Measurements from ENCODE around the gene ZNF330. TPM values are rescaled to one million over a fixed set of nuclear protein-coding genes. Genes with fewer than 3 reads are reported as not detected.

The ZNF330 gene
- total RNA-seq, 6 experiments from 2014 or later, result 11.8 to 33.5 (median 26.0) TPM

- H3K36me3 ChIP-seq, result no peaks in the 10 kb centered on the region
- H3K4me3 ChIP-seq, result no peak overlapping the region
- 25% methylated on average over 2 of the region's 2 CpGs for WGBS (ENCODE audit: insufficient coverage, low coverage, low lambda C conversion rate, missing lambda C conversion rate)
- no peaks in the 10 kb centered on the region for H3K27me3 ChIP-seq
- DNase-seq (no peak), ATAC-seq (no peak)
- H3K27ac ChIP-seq, result no peak overlapping the region
- TF ChIP-seq CTCF (IDR thresholded peaks at IDR 0.05) (no peak), POLR2A (IDR thresholded peaks at IDR 0.05) (no peak)
- H3K9me3 ChIP-seq, result no peaks in the 10 kb centered on the region
- intact Hi-C loops (cut with DNase I), result no loop called here
- no peaks in the 10 kb centered on the region for H3K4me1 ChIP-seq
These were observed 20.0 kb downstream of the ZNF330 start for GRCh38 chr4:141240671-141241070.

GRCh38 chr4:141241986-141242385, 21.3 kb downstream of the ZNF330 start:
- TF ChIP-seq CTCF (IDR thresholded peaks at IDR 0.05) (no peak), POLR2A (IDR thresholded peaks at IDR 0.05) (no peak)
- H3K27ac ChIP-seq, result no peak overlapping the region
- no peaks in the 10 kb centered on the region for H3K36me3 ChIP-seq
- no peaks in the 10 kb centered on the region for H3K27me3 ChIP-seq
- 22% methylated on average over 1 of the region's 1 CpG for WGBS (ENCODE audit: insufficient coverage, low coverage, low lambda C conversion rate, missing lambda C conversion rate)
- H3K9me3 ChIP-seq, result no peaks in the 10 kb centered on the region
- ATAC-seq (no peak), DNase-seq (no peak)
- no peaks in the 10 kb centered on the region for H3K4me1 ChIP-seq
- intact Hi-C loops (cut with DNase I), result no loop called here
- H3K4me3 ChIP-seq, result no peak overlapping the region

GRCh38 chr4:141244419-141244818, 23.7 kb downstream of the ZNF330 start:
- TF ChIP-seq POLR2A (IDR thresholded peaks at IDR 0.05) (no peak), CTCF (IDR thresholded peaks at IDR 0.05) (no peak)
- no peaks in the 10 kb centered on the region for H3K9me3 ChIP-seq
- ATAC-seq (no peak), DNase-seq (no peak)
- H3K4me3 ChIP-seq, result no peak overlapping the region
- no peak overlapping the region for H3K27ac ChIP-seq
- no peaks in the 10 kb centered on the region for H3K27me3 ChIP-seq
- H3K36me3 ChIP-seq, result no peaks in the 10 kb centered on the region
- intact Hi-C loops (cut with DNase I), result no loop called here
- no peaks in the 10 kb centered on the region for H3K4me1 ChIP-seq
- 69% methylated on average over 1 of the region's 1 CpG for WGBS (ENCODE audit: insufficient coverage, low coverage, low lambda C conversion rate, missing lambda C conversion rate)

GRCh38 chr4:141246243-141246642, 25.5 kb downstream of the ZNF330 start:
- Histone ChIP-seq H3K27ac (no peak overlapping the region), H3K4me3 (no peak overlapping the region), H3K9me3 (no peaks in the 10 kb centered on the region), H3K36me3 (no peaks in the 10 kb centered on the region), H3K4me1 (no peaks in the 10 kb centered on the region), H3K27me3 (no peaks in the 10 kb centered on the region)
- WGBS (ENCODE audit: insufficient coverage, low coverage, low lambda C conversion rate, missing lambda C conversion rate), result 40% methylated on average over 2 of the region's 2 CpGs
- intact Hi-C loops (cut with DNase I), result no loop called here
- ATAC-seq, result no peak
- TF ChIP-seq POLR2A (IDR thresholded peaks at IDR 0.05) (no peak), CTCF (IDR thresholded peaks at IDR 0.05) (no peak)
- no peak for DNase-seq

Data from right lobe of liver (tissue), 6 donors.